NK-92 treated with Interleukin-12 subunit alpha and Interleukin-12 subunit beta, amount 100 ng/mL, for 24 hours (cell line): ENCODE results near the gene GYPA.
"Not testable (repeated sequence)": the region's sequence is repeated elsewhere in the genome, so short reads cannot be mapped to it uniquely, and the experiment has no call there.

ENCODE experiments used
- DNase-seq: peaks from one replicate; lab custom pipeline; 2025; lab: John Stamatoyannopoulos, UW

Gene GYPA

DNA sequence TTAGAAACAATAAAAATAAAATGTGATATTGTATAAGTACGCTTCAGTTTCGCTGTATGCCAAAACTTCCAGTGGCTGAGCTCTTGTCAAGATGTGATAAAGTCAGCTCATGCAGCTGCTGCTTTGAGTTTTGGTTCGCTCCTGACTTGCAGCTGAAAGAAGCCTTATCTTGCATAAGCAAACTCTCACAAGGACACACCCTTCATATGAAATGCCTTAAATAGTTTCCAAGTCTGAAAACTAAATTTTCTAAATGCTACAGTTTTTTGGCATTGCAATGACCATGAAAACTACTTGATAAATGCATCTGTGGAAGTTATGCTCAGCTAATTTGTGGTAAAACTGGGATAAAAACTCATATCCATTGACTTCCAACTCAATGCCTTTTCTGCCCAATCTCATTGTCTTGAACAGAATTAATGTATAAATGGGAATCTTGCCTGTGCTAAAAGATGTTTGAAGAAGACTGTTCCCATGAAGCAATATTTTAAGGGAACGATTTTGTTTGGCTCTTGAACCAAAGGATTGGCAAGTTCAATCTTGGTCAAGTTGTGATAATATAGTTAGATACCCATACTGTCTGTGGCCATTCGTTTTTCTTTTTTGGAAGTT is 11.7 kb downstream of the GYPA start:
- not testable (repeated sequence) for DNase-seq

DNA sequence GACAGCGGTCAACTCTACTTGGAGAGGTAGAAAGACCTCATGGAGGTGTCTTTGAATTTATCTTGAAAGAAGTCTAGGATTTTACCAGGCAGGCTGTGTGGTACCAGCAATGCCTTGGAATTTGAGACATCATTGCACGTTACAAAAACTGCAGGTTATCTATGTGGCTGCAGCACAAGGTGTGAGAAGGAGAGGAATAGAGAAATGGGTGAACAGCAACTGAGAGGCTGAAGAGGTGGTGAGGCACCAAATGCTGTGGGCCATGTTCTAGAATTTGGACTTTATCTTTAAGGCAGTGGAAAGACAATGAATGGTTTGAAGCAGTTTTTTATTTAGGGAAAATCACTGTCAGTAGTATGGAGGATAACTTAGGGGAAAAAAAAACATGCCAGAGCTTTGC is 15.4 kb downstream of the GYPA start:
- not testable (repeated sequence) for DNase-seq

DNA sequence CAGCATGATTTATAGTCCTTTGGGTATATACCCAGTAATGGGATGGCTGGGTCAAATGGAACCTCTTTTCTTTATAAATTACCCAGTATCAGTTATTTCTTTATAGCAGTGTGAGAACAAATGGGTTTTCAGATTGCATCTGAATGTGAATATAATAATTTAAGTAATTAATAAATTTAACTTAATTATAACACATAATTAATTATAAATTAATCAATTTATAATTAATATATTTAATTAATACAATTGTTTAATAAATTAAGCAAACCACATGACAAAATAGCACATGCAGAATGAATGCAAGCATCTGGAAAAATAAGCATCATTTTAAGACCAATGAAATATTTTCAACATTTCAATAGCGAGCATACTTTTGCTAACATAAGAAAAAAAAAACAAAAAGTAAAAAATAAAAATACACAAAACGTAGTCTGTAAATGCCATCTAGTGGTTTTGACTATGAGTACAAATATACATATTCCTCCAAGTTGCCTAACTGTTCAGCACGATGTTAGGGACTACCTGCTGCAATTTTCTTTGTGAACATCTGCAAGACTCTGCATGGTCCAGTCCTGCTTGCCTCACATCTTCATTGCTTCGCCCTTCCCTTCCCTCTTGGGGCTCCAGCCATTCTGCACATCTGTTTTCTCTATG is 16.4 kb downstream of the GYPA start:
- not testable (repeated sequence) for DNase-seq

DNA sequence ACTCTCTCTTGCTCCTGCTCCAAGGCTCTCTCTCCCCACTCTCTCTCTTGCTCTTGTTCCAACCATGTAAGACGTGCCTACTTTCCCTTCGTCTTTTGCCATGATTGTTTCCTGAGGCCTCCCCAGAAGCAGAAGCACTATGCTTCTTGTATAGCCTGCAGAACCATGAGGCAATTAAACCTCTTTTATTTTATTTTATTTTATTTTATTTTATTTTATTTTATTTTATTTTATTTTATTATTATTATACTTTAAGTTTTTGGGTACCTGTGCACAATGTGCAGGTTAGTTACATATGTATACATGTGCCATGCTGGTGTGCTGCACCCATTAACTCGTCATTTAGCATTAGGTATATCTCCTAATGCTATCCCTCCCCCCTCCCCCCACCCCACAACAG is 17.2 kb downstream of the GYPA start:
- DNase-seq, result not testable (repeated sequence)

DNA sequence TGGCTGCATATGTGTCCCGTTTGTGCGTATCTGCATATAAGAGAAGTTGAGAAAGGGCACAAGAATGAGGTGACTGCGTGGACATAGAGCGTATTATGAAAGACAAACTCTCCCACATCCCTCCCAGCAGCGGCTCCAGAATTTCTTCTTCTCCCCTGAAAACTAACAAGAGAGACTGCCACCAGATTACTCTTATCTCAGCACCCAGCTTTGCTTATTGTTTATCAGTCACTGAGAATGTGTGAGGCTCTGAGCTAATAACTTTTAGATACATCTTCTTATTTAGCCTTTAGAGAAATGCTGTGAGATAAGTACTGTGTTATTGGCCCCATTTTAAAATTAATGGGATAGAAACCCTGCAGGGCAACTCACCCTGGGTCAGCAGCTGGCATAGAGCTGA is 20.8 kb downstream of the GYPA start:
- not testable (repeated sequence) for DNase-seq

DNA sequence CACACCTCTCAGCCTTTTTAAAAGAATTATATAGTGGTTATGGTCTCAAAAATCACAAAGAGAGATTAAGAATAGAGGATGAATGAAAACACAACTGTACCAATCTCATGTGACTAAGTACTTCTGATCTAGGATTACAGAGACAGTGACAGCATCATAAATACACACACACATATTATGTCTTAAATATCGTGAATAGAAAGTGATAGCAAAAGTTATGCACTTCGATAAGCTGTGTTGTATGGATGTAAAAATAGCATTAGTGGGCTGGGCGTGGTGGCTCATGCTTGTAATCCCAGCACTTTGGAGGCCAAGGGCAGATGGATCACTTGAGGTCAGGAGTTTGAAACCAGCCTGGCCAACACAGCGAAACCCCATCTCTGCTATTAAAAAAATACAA is 25.0 kb downstream of the GYPA start:
- no peak for DNase-seq

DNA sequence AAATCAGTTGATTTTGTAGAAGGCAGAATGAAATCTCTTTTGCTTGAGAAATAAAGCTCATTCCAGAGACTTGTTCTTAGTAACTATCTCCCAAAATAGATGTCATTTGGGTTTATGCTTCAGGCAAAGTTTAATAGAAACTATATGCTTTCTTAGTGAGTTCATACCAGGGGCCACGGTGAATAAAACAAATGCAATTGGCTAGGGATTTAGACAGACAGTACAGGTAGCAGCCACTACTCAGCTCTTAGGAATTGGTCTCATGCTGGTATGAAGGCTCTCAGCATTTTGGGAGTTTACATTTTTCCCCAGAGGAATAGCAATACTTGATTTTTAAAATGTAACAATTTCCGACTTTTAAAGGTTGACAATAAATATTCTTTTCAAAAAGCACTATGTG is 27.0 kb downstream of the GYPA start:
- no peak for DNase-seq

DNA sequence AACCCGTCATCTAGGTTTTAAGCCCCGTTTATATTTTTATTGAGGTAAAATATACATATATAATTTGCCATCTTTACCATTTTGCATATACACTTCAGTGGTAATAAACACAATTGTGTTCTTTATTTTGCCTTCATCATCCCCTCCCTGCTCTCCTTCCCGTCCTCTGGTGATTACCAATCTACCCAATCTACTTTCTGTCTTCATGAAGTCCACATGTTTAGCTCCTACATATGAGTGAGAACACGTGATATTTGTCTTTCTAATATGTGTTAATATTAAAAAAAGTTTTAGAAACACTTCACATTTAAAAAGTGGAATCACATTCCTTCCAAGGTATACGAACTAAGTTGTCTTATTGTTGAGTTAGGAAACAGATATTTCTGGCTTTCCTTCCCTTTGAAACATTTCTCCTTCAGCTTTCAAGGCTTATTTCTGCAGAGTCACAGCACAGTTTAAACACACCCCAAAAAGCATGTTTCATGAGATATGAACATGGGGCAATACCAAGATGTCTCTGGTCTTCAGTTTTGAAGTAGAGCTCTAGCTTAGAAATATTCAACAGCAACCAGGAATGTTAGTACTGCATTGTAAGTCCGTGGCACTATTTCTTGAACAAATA is 35.9 kb downstream of the GYPA start:
- no peak for DNase-seq

DNA sequence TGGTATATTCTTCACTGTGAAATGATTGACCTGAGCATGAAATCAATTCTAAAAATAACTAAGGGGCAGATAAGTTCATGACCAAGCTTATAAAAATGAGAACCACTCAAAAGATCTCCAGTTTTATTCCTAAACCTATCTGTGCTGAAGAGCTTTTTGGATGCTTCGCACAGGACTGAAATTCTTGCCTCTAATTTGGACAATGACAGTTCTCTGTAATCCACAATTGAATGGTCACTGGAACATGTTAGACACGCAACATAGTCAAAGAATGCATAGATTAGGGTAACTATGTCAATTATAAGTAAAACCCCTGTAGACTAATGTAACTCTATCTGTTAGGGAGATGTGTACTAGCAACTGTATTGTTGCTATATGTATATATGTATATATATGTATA is 42.7 kb downstream of the GYPA start:
- not testable (repeated sequence) for DNase-seq

DNA sequence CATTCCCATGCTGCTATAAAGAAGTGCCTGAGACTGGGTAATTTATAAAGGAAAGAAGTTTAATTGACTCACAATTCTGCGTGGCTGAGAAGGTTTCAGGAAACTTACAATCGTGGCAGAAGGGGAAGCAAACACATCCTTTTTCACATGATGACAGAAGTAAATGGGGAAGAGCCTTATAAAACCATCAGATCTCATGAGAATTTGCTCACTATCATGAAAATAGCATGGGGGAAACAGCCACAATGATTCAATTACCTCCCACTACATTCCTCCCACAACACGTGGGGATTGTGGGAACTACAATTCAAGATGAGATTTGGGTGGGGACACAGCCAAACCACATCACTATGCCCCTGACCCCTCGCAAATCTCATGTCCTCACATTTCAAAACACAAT is 46.5 kb downstream of the GYPA start:
- DNase-seq, result not testable (repeated sequence)

DNA sequence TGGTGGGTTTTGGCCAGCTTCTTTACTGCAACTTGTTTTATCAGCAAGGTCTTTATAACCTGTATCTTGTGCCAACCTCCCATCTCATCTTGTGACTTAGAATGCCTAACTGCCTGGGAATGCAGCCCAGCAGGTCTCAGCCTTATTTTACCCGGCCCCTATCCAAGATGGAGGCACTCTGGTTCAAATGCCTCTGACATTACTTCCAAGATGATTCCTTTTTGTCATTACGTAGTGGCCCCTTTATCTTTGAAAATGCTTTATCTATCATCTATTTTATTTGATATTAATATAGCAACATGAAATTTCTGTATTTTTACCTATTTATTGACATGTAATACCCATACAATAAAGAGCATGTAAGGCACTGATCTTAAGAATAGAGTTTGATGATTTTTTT is 49.3 kb downstream of the GYPA start:
- not testable (repeated sequence) for DNase-seq

DNA sequence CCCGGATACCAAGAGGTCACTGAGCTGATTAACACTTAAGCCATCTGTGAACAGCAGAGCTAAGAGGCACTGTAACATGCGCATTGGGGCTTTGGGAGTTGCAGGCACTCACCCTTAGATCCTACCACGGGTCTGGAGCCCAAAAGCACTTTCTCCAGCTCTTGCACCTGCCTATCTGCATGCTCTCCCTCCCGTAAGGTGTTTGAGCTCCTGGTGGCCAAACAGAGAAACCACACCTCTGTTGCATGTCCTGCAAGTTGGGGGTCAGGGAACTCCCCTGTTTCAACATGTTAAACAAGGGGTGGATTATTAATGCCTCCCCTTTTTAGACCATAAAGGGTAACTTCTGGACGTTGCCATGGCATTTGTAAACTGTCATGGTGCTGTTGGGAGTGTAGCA is 49.8 kb downstream of the GYPA start:
- no peak for DNase-seq

DNA sequence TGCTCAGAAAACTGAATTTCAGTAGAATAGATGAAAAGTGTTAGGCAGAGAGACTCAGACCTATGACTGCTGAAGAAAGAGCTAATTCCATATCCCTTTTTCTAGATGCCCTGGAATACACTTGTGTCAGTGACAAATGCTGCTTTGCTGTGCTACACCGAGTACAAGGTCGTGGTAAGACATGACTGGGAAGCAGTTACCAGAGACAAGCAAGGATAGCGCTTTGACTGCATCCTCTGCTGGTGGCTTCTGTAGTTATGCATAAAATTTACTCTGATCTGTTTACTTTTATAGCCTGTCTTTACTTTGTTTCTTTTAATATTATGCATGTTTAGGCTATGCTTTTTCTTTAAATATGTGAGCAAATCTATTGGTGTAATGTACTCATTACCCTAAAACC is 58.5 kb downstream of the GYPA start:
- not testable (repeated sequence) for DNase-seq

DNA sequence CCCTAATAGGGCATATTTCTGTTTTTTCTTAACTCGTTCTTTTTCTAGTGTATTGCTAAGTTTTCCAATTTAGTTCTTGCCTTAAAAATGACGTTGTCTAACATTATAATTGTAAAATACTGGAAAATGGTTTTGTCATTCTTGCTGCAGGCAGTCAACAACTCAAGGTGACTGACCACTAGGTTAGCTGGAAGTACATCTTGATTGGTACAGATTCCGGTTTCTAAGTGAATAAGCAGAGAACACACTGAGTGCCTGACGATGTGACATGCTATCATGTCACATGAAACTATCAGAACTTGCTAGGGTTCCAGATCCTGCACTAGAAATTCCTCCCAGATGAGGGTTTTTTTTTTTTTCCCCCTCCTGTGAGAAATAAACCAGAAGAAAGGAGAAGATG is 60.4 kb downstream of the GYPA start:
- not testable (repeated sequence) for DNase-seq

DNA sequence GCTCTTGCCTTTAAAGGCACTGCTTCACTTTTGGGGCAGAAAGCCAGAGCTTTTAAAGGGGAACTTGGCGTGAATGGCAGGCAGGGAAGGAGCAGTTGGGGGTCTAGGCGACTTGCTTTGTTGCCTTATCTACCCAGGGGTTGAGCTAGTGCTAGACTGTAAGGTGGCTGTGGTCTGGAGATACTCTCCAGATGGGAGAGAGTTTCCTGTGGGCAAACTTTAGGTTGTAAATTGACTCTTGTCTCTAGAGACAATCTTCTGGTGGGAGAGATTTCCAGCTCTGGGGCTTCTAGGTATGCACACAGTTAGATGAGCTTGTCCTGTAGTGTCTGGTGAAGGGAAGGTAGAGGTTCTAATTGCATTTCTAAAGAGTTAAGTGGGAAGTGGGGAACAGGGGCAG is 61.8 kb downstream of the GYPA start:
- DNase-seq, result not testable (repeated sequence)

DNA sequence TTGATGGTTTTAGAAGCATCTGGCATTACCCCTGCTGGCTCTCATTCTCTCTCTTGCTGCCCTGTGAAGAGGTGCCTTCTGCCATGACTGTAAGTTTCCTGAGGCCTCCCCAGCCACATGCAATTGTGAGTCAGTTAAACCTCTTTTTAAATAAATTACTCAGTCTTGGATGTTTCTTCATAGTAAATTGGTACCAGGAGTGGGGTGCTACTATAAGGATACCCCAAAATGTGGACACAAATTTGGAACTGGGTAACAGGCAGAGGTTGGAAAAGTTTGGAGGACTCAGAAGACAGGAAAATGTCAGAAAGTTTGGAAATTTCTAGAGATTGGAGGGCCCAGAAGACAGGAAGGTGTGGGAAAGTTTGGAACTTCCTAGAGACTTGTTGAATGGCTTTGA is 79.0 kb downstream of the GYPA start:
- DNase-seq, result not testable (repeated sequence)

DNA sequence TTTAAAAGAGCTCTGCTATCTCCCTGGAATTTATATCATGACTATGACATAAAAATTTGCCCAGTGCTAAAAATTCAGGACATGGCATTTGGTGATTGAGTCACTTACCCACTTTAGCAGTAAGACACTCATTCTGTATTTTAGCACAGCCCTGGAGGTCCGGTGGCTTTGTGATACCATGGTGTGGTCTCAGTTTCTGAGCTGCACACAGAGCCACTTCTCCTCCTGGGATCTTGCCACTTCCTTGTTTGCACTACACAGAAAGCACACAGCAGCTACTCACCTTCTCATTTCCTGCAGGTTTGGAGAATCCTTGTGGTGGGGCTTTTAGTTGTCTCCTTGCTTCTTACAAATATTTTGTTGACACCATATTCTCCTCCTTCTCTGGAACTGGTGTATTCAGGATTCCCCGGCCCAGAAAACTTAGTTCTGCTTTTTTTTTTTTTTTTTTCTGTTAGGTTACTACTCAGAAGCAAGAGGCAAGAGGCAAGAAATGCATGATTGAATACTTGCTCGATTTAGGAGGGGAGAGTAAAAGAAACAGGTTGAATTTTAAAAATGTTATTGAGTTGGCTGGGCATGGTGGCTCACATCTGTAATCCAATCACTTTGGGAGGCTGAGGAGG is 80.2 kb downstream of the GYPA start:
- not testable (repeated sequence) for DNase-seq
